IMR-90 (cell line): ENCODE measurements around the gene DLX3. TPM values are rescaled to one million over a fixed set of nuclear protein-coding genes. Genes with fewer than 3 reads are reported as not detected.

Experiments used
- ATAC-seq: fragments of 200-7000 bp; cut with Tn5 transposase; 2 replicates; pipeline ENCODE4 v1.9.1; 2020; ENCODE audit warnings: low read depth, mild to moderate bottlenecking, moderate library complexity
- BruUV-seq: library from RNA; stranded (reverse); fragments of 400-500 nt; replicated peaks from 2 replicates; lab custom pipeline; 2021; lab: Mats Ljungman, UMichigan
- CTCF ChIA-PET: fragments of 300-600 bp; formaldehyde crosslinking; extraction: SDS; loops from one replicate; lab custom pipeline; 2021; ENCODE audit warnings: antibody characterized with exemption; lab: Yijun Ruan, JAX
- POLR2A ChIA-PET: fragments of 300-600 bp; sonication (Branson Sonifier 250); formaldehyde crosslinking; loops from one replicate; lab custom pipeline; 2022; ENCODE audit warnings: antibody characterized with exemption; ENCODE audit not compliant: unreplicated experiment; lab: Charles Lee
- DNase-seq: peaks from one replicate; pipeline ENCODE4 v3.0.0; 2013
- H2AFZ ChIP-seq: replicated peaks from 2 replicates; pipeline ENCODE3; 2013; ENCODE audit warnings: low read length, mild to moderate bottlenecking; ENCODE audit not compliant: poor library complexity
- H2AK5ac ChIP-seq: 2 replicates; pipeline ENCODE4 v1.6.1; 2013; ENCODE audit warnings: low read depth, low read length, inconsistent platforms
- H2AK9ac ChIP-seq: replicated peaks from 2 replicates; pipeline ENCODE3; 2013; ENCODE audit warnings: mild to moderate bottlenecking, low read depth, low read length, moderate library complexity; ENCODE audit not compliant: poor library complexity
- H2BK120ac ChIP-seq: 2 replicates; pipeline ENCODE4 v1.6.1; 2013; ENCODE audit warnings: low read depth, low read length, inconsistent platforms
- H2BK15ac ChIP-seq: 3 replicates; pipeline ENCODE4 v1.6.1; 2013; ENCODE audit warnings: low read depth, low read length, inconsistent platforms
- H2BK20ac ChIP-seq: 2 replicates; pipeline ENCODE4 v1.6.1; 2013; ENCODE audit warnings: low read depth, mild to moderate bottlenecking, inconsistent platforms, low read length, moderate library complexity
- H2BK5ac ChIP-seq: 2 replicates; pipeline ENCODE4 v1.6.1; 2013; ENCODE audit warnings: mild to moderate bottlenecking, low read depth, low read length, inconsistent platforms; ENCODE audit not compliant: poor library complexity, severe bottlenecking
- H3K14ac ChIP-seq: replicated peaks from 2 replicates; pipeline ENCODE4 v1.6.1; 2013; ENCODE audit warnings: low read depth, low read length, inconsistent platforms
- H3K18ac ChIP-seq: 2 replicates; pipeline ENCODE4 v1.6.1; 2013; ENCODE audit warnings: low read depth, low read length, control low read depth
- H3K23ac ChIP-seq: 2 replicates; pipeline ENCODE4 v1.6.1; 2013; ENCODE audit warnings: low read depth, low read length, inconsistent platforms
- H3K27ac ChIP-seq: 2 replicates; pipeline ENCODE4 v1.5.1; 2013; ENCODE audit warnings: mild to moderate bottlenecking, control low read depth, low read length; ENCODE audit not compliant: insufficient read depth
- H3K27me3 ChIP-seq: 2 replicates; pipeline ENCODE4 v1.6.1; 2013; ENCODE audit warnings: low read length; ENCODE audit not compliant: control insufficient read depth, insufficient read depth
- H3K36me3 ChIP-seq: 2 replicates; pipeline ENCODE4 v1.6.1; 2013; ENCODE audit warnings: low read length, mixed read lengths; ENCODE audit not compliant: control insufficient read depth, insufficient read depth
- H3K4ac ChIP-seq: 2 replicates; pipeline ENCODE4 v1.6.1; 2013; ENCODE audit warnings: low read depth, low read length, inconsistent platforms
- H3K4me1 ChIP-seq: 2 replicates; pipeline ENCODE4 v1.6.1; 2013; ENCODE audit warnings: low read length, mixed read lengths; ENCODE audit not compliant: control insufficient read depth, insufficient read depth
- H3K4me2 ChIP-seq: 2 replicates; pipeline ENCODE4 v1.6.1; 2013; ENCODE audit warnings: low read depth, mild to moderate bottlenecking, control low read depth, low read length, moderate library complexity
- H3K4me3 ChIP-seq: 2 replicates; pipeline ENCODE4 v1.5.1; 2013; ENCODE audit warnings: low read depth, mild to moderate bottlenecking, control low read depth, low read length, moderate library complexity; ENCODE audit not compliant: insufficient read depth
- H3K56ac ChIP-seq: 2 replicates; pipeline ENCODE4 v1.6.1; 2013; ENCODE audit warnings: low read length, inconsistent platforms; ENCODE audit not compliant: insufficient read depth; ENCODE audit errors: extremely low read depth
- H3K79me1 ChIP-seq, 2 experiments: 2 replicates each; pipeline ENCODE4 v1.6.1; 2013; ENCODE audit warnings: low read length in 2 of 2, inconsistent platforms in 1 of 2, low read depth in 1 of 2
- H3K9ac ChIP-seq: 2 replicates; pipeline ENCODE4 v1.6.1; 2013; ENCODE audit warnings: low read depth, low read length, control low read depth
- H3K9me1 ChIP-seq: 2 replicates; pipeline ENCODE4 v1.6.1; 2013; ENCODE audit warnings: low read length, inconsistent platforms; ENCODE audit not compliant: insufficient read depth
- H3K9me3 ChIP-seq: 2 replicates; pipeline ENCODE4 v1.6.1; 2013; ENCODE audit warnings: low read length; ENCODE audit not compliant: control insufficient read depth, insufficient read depth
- H4K20me1 ChIP-seq: 2 replicates; pipeline ENCODE4 v1.6.1; 2013; ENCODE audit warnings: low read length, inconsistent platforms; ENCODE audit not compliant: insufficient read depth
- H4K5ac ChIP-seq: 2 replicates; pipeline ENCODE4 v1.6.1; 2013; ENCODE audit warnings: mild to moderate bottlenecking, low read depth, low read length, control low read depth
- H4K8ac ChIP-seq, 2 experiments: 2 replicates each; pipeline ENCODE4 v1.6.1; 2013; ENCODE audit warnings: low read depth in 2 of 2, low read length in 2 of 2, control low read depth in 1 of 2, inconsistent platforms in 1 of 2
- H4K91ac ChIP-seq: 2 replicates; pipeline ENCODE4 v1.6.1; 2013; ENCODE audit warnings: low read depth, low read length, inconsistent platforms; ENCODE audit not compliant: insufficient read depth
- BHLHE40 ChIP-seq: fragments of 150-350 bp; IDR thresholded peaks from 2 replicates; pipeline ENCODE4 v1.6.1; 2016; ENCODE audit warnings: mild to moderate bottlenecking, low read depth, low read length
- CTCF ChIP-seq: conservative IDR thresholded peaks from 2 replicates; pipeline ENCODE4 v1.5.1; 2012; ENCODE audit warnings: mild to moderate bottlenecking, low read depth, low read length, improper control_type of control experiment
- FOS ChIP-seq: fragments of 150-350 bp; IDR thresholded peaks from 2 replicates; pipeline ENCODE4 v1.6.1; 2016; ENCODE audit warnings: low read depth, low read length
- MAZ ChIP-seq: IDR thresholded peaks from 2 replicates; pipeline ENCODE4 v1.6.1; 2012; ENCODE audit warnings: low read depth, mild to moderate bottlenecking, low read length, improper control_type of control experiment, moderate library complexity, borderline replicate concordance
- MXI1 ChIP-seq: IDR thresholded peaks from 2 replicates; pipeline ENCODE4 v1.6.1; 2012; ENCODE audit warnings: low read depth, mild to moderate bottlenecking, low read length, moderate library complexity, borderline replicate concordance
- POLR2A ChIP-seq: IDR thresholded peaks from 2 replicates; pipeline ENCODE4 v1.6.1; 2012; ENCODE audit warnings: mild to moderate bottlenecking, low read depth, low read length
- RAD21 ChIP-seq: IDR thresholded peaks from 2 replicates; pipeline ENCODE4 v1.6.1; 2012; ENCODE audit warnings: low read length, improper control_type of control experiment
- RFX5 ChIP-seq: IDR thresholded peaks from 2 replicates; pipeline ENCODE4 v1.8.0; 2012; ENCODE audit warnings: low read depth, mild to moderate bottlenecking, low read length, moderate library complexity
- SMC3 ChIP-seq: fragments of 150-350 bp; IDR thresholded peaks from 2 replicates; pipeline ENCODE4 v1.6.1; 2016; ENCODE audit warnings: low read depth, mild to moderate bottlenecking, antibody characterized with exemption, low read length, moderate library complexity
- WGBS, 2 experiments: methylation state at CpG; one replicate each; pipeline versions ENCODE4 v1.1.5 to v1.1.7; 2013; ENCODE audit warnings: missing lambda C conversion rate in 2 of 2; ENCODE audit not compliant: insufficient read length in 1 of 2; ENCODE audit errors: extremely low coverage in 2 of 2; 5-methylcytosine and 5-hydroxymethylcytosine counted together
- dilution Hi-C: fragments of 300-500 bp; cut with HindIII; formaldehyde crosslinking; loops from one replicate; pipeline ENCODE4 v1.14.3; 2018; ENCODE audit warnings: low sequenced_read_pairs; ENCODE audit not compliant: unreplicated experiment
- in situ Hi-C: fragments of 300-500 bp; cut with MboI; formaldehyde crosslinking; loops from 3 replicates; pipeline ENCODE4 v1.14.3; 2019; ENCODE audit warnings: low sequenced_read_pairs, inconsistent platforms, mixed read lengths
- intact Hi-C: fragments of 100-400 bp; cut with micrococcal nuclease; formaldehyde crosslinking; loops from 2 replicates; pipeline ENCODE4 v1.10.0; 2022
- polyA plus RNA-seq, 3 experiments: library from polyadenylated mRNA; depleted of rRNA; stranded (reverse); fragments of >200 nt; gene quantifications; 2 replicates each; pipeline ENCODE4 v1.2.3, GENCODE V29; 2012; ENCODE audit warnings: low replicate concordance in 1 of 3
- total RNA-seq: library from RNA; depleted of rRNA; stranded (reverse); fragments of >200 nt; gene quantifications from 2 replicates; pipeline ENCODE4 v1.2.3, GENCODE V29; 2012

Gene DLX3
- total and polyA plus RNA-seq, 2 of the 4 experiments (the other 2 are of a cell fraction), result not detected

GRCh38 chr17:49992191-49992932 is 2.7 kb downstream of the DLX3 start:
- 44% methylated on average over 3 of the region's 13 CpGs; no CpG with 5 or more reads in 1 of the 2 experiments for WGBS, 2 experiments
- no peak for DNase-seq

More at GRCh38 chr17:49992191-49992932, 2.7 kb downstream of the DLX3 start:
- in situ Hi-C loops, result loop anchor here (10.0 kb wide), 1 partner anchor 288 kb away; the partner anchor contains the start of gene SLC35B1
- intact Hi-C loops, result no loop called here
- no peak overlapping the region for H4K8ac ChIP-seq
- H3K4me1 ChIP-seq, result peaks cover 3% of the 10 kb centered on the region; the same call in 1 of the 2 replicates
- BruUV-seq, result no TSS peak
- H2BK120ac ChIP-seq, result no peak overlapping the region
- H3K9me3 ChIP-seq, result peaks cover 2% of the 10 kb centered on the region; the same call in 1 of the 2 replicates
- ChIA-PET POLR2A (no interaction called here), CTCF (no interaction called here)
- no peak overlapping the region for H4K91ac ChIP-seq
- no peak overlapping the region for H3K56ac ChIP-seq
- H3K79me1 ChIP-seq, result no peaks in the 10 kb centered on the region
- H2AFZ ChIP-seq, result no peak overlapping the region
- H4K5ac ChIP-seq, result no peak overlapping the region
- TF ChIP-seq BHLHE40 (no peak), FOS (no peak), SMC3 (no peak), MAZ (no peak), RFX5 (no peak), POLR2A (no peak), CTCF (no peak), RAD21 (no peak), MXI1 (no peak)
- ATAC-seq, result no peak
- peaks cover 7% of the 10 kb centered on the region; the same call in 1 of the 2 replicates for H4K20me1 ChIP-seq
- no peak overlapping the region for H3K18ac ChIP-seq
- no peak overlapping the region for H2BK15ac ChIP-seq
- dilution Hi-C loops, result no loop called here
- no peak overlapping the region for H2AK9ac ChIP-seq
- H2BK5ac ChIP-seq, result no peak overlapping the region
- H3K9me1 ChIP-seq, result no peaks in the 10 kb centered on the region
- H3K9ac ChIP-seq, result no peak overlapping the region
- H3K4me2 ChIP-seq, result no peak overlapping the region
- no peak overlapping the region for H3K27ac ChIP-seq
- no peaks in the 10 kb centered on the region for H3K36me3 ChIP-seq
- H3K14ac ChIP-seq, result no peak overlapping the region
- no peak overlapping the region for H2AK5ac ChIP-seq
- H3K4ac ChIP-seq, result no peak overlapping the region
- no peak overlapping the region for H3K4me3 ChIP-seq
- no peak overlapping the region for H2BK20ac ChIP-seq
- H3K27me3 ChIP-seq, result peaks cover 93% of the 10 kb centered on the region
- H3K23ac ChIP-seq, result no peak overlapping the region
